OCI-M2 (cell line): ENCODE data around the gene SLC49A4.

Source experiments
- DNase-seq: peaks from one replicate; lab custom pipeline; 2025; ENCODE audit not compliant: unreplicated experiment; lab: John Stamatoyannopoulos, UW

SLC49A4 gene

DNA sequence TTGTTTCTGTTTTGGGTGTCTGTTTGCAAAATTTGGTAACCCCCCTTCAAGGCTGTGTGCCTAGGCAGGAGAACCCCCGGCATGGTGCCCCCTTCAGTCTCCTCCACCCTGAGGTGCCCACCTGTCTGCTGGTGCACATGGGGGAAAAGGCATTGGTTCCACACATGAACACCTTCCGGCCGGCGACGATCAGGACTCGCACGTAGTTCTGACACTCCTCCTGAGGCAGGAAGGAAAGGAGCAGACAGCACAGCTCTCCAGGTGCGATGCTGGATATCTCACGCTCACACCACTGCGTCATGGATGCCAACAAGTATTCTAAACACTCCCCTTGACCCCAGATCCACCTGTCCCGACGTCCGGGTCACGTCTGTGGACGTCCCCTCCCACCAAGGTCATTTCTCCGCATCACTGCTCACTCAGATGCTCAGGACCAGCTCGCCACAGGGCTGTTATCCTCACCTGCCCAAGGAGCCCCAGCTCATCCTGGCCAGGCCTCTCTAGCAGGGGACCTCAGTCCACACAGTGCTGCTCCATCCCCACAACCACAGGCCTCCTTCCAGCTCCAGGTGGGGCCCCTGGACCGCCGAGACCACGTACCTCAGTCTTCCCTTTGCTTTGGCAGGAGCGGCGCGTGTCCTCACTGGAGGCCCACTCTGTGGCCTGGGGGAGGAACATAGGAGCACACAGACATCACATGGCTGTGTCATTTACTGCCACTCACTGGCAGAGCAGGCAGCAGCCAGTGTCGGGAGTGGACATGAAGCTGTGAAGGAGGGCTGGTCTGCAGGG is 133.7 kb downstream of the SLC49A4 start:
- DNase-seq: no peak

DNA sequence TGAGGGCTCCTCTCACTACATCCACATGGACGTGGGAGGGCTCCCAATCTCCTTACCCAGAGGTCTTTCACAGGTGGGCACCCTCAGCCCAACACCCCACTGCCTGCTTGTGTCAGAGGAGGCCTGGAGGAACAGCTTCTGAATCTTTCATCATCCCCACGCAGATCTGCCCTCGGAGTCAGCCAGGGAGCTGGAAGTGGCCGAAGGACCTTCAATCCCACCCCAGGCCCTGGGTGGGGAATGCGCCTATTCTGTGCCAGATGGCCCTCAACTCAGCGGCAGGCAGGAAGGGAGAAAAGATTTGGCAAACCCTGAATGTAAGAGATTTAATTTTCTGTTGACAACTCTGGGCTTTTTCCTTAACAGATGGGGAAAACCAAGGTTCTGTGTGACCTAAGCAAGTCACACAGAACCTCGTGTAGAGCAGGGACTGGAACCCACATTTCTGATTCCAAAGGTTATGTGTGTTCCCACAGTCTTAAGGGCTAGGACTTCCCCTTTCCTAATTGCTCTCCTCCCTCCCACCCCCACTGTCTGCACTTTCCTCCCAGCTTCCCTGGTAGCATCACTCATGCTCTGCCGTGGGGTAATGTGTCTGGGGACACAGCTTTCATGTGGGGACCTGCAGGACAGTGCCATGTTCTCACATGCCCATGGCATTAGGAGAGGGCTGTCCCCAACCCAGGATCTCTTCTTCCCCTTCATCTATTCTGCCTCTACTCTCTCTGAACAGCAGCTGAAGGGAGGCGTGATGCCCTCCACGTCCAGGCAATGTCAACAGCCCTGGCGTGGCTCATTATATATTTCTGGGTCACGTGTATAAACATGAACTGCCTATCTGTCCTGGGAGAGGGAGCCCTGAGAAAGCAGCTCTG is 134.6 kb downstream of the SLC49A4 start:
- DNase-seq: no peak

DNA sequence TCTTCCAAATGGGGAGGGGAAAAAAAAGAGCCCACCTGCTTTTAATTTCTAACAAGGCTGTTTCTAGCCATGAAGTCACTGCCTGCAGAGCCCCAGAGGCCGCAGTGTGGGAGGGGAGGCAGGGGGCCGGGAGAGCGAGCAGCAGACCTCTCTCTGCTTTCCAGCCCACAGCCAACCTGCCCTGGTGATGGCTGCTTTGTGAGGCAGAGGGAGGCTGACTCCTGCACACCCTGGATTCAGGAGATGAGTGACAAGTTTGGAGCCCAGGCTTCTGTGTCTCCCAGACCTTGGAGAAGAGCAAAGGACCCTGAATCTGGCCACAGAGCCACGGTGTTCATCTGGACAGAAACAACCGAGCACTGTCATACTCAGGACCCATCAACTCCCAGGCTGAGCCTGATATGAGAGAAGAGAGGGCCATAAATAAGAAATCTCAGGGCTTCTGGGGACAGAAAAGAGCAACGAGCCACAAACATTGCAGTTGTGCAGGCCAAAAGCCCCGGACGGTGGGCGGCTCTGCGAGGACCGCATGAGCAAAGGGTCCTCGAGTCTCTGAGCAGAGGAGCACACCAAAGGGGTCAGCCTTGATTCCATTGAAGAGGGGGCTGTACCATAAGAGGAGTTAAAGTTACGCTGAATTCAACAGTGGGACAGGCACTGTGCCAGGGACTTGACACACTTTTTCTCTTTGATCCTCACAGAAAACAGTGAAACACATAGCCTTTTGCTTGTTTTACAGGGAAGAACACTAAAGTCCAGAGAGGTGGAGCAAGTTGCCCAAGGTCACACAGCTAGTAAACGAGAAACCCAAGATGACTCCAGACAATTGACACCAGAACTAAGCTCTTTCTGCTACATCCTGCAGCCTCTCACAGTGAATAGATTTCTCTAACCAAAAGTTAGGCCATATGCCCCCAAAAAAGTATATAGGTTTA is 135.5 kb downstream of the SLC49A4 start:
- DNase-seq: no peak
